ENCODE results near the gene SYCE1L.
"Not testable (repeated sequence)": the region's sequence is repeated elsewhere in the genome, so short reads cannot be mapped to it uniquely, and the experiment has no call there.

- TF ChIP-seq ZNF391 (tag by site-specific recombination; IDR thresholded peaks at IDR 0.05; ENCODE audit: borderline replicate concordance, low read depth); PBX3 (CRISPR knock-in tag; IDR thresholded peaks at IDR 0.05); CTCF (tag by site-specific recombination; IDR thresholded peaks at IDR 0.05): not testable (repeated sequence)
These were observed 33.5 kb upstream of the SYCE1L start for GRCh38 chr16:77165536-77166236.
